DOHH2 (cell line): ENCODE results near the gene ROR1.

ENCODE experiments used
- H3F3A ChIP-seq: fragments of 200-600 bp; sonication (generic), shearing (Covaris generic); 2 replicates; pipeline ENCODE4 v1.6.0; 2016; ENCODE audit warnings: antibody characterized with exemption, mild to moderate bottlenecking; ENCODE audit not compliant: control insufficient read depth, insufficient read depth
- H3K27ac ChIP-seq: fragments of 200-600 bp; sonication (generic); 2 replicates; pipeline ENCODE4 v1.5.1; 2014; ENCODE audit warnings: low read depth, mild to moderate bottlenecking, low read length, moderate library complexity
- H3K27me3 ChIP-seq: fragments of 200-600 bp; sonication (generic); 2 replicates; pipeline ENCODE4 v1.6.1; 2014; ENCODE audit warnings: mild to moderate bottlenecking, low read length, mixed read lengths; ENCODE audit not compliant: control insufficient read depth
- H3K36me3 ChIP-seq: fragments of 200-600 bp; sonication (generic); 2 replicates; pipeline ENCODE4 v1.6.1; 2014; ENCODE audit warnings: mild to moderate bottlenecking, low read length, moderate library complexity, mixed read lengths; ENCODE audit not compliant: control insufficient read depth
- H3K4me1 ChIP-seq: fragments of 200-600 bp; sonication (generic); 2 replicates; pipeline ENCODE4 v1.6.1; 2014; ENCODE audit warnings: mild to moderate bottlenecking, low read length, mixed read lengths; ENCODE audit not compliant: control insufficient read depth
- H3K4me2 ChIP-seq: fragments of 200-600 bp; sonication (generic); 2 replicates; pipeline ENCODE4 v1.6.0; 2014; ENCODE audit warnings: mild to moderate bottlenecking, low read length, moderate library complexity
- H3K4me3 ChIP-seq: fragments of 200-600 bp; sonication (generic); 2 replicates; pipeline ENCODE4 v1.5.1; 2014; ENCODE audit warnings: mild to moderate bottlenecking, low read length, mixed read lengths
- H3K79me2 ChIP-seq: fragments of 200-600 bp; sonication (generic); 2 replicates; pipeline ENCODE4 v1.6.1; 2014; ENCODE audit warnings: mild to moderate bottlenecking, low read length, mixed read lengths; ENCODE audit not compliant: control insufficient read depth
- H3K9me2 ChIP-seq: fragments of 200-600 bp; sonication (generic); replicated peaks from 2 replicates; pipeline ENCODE4 v1.6.1; 2014; ENCODE audit warnings: mild to moderate bottlenecking, low read length, mixed read lengths; ENCODE audit not compliant: control insufficient read depth
- H3K9me3 ChIP-seq: fragments of 200-600 bp; sonication (generic); 2 replicates; pipeline ENCODE4 v1.6.1; 2014; ENCODE audit warnings: antibody characterized with exemption, low read length, mixed read lengths; ENCODE audit not compliant: control insufficient read depth, insufficient read depth
- H4K20me1 ChIP-seq: fragments of 200-600 bp; sonication (generic); 2 replicates; pipeline ENCODE4 v1.6.0; 2014; ENCODE audit warnings: low read depth, mild to moderate bottlenecking, antibody characterized with exemption, low read length, moderate library complexity; ENCODE audit not compliant: control insufficient read depth, insufficient read depth
- CTCF ChIP-seq: fragments of 200-600 bp; sonication (generic); IDR thresholded peaks from one replicate; pipeline ENCODE4 v1.5.1; 2014; ENCODE audit warnings: antibody characterized with exemption, mild to moderate bottlenecking, low read depth, low read length; ENCODE audit not compliant: poor library complexity, severe bottlenecking
- EZH2phosphoT487 ChIP-seq: fragments of 200-600 bp; sonication (generic); IDR thresholded peaks from 2 replicates; pipeline ENCODE4 v1.6.1; 2017; ENCODE audit warnings: borderline replicate concordance, mild to moderate bottlenecking, antibody characterized with exemption, low read length, moderate library complexity, mixed read lengths

ROR1 gene

DNA sequence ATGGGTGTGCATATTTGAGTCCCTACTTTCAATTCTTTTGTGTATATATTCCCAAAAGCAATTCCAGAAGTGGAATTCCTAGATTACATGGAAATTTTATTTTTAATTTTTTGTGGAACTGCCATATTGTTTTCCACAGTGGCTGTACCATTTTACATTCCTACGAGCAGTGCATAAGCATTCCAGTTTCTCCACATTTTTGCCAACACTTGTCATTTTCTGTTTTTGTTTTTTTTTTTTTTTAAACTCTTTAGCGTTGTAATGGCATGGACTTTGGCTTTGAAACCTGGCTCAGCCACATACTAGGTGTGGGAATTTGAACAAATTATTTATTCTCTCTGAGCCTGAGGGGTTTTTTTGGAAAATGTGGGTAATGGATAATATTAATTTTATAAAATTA, 215.1 kb downstream of the ROR1 start:
- Histone ChIP-seq H3K79me2 (no peaks in the 10 kb centered on the region), H3K36me3 (no peaks in the 10 kb centered on the region), H3K4me3 (no peak overlapping the region), H3K4me1 (no peaks in the 10 kb centered on the region), H3K9me3 (no peaks in the 10 kb centered on the region), H3F3A (no peaks in the 10 kb centered on the region), H3K4me2 (no peak overlapping the region), H3K27me3 (peaks cover 2% of the 10 kb centered on the region), H4K20me1 (no peaks in the 10 kb centered on the region), H3K27ac (no peak overlapping the region), H3K9me2 (no peaks in the 10 kb centered on the region)
- no peak for TF ChIP-seq EZH2phosphoT487
- TF ChIP-seq CTCF: no peak

- Histone ChIP-seq H3K4me1 (no peaks in the 10 kb centered on the region), H3K9me3 (no peaks in the 10 kb centered on the region), H3K4me2 (no peak overlapping the region), H3K9me2 (no peaks in the 10 kb centered on the region), H3K27me3 (peaks cover 7% of the 10 kb centered on the region), H3K4me3 (no peak overlapping the region), H4K20me1 (no peaks in the 10 kb centered on the region), H3K27ac (no peak overlapping the region), H3K36me3 (no peaks in the 10 kb centered on the region), H3K79me2 (no peaks in the 10 kb centered on the region), H3F3A (no peaks in the 10 kb centered on the region)
- TF ChIP-seq CTCF: no peak
- TF ChIP-seq EZH2phosphoT487: no peak
Observed at GRCh38 chr1:63991685-63992084, 217.9 kb downstream of the ROR1 start.

- H3K4me2 ChIP-seq: no peak overlapping the region
- TF ChIP-seq EZH2phosphoT487 (no peak), CTCF (no peak)
- no peak overlapping the region for H3K27ac ChIP-seq
- no peaks in the 10 kb centered on the region for H3K4me1 ChIP-seq
- no peaks in the 10 kb centered on the region for H3K79me2 ChIP-seq
- H3K4me3 ChIP-seq: no peak overlapping the region
- H3K27me3 ChIP-seq: peaks cover 7% of the 10 kb centered on the region
- no peaks in the 10 kb centered on the region for H4K20me1 ChIP-seq
- H3K9me3 ChIP-seq: no peaks in the 10 kb centered on the region
- no peaks in the 10 kb centered on the region for H3K36me3 ChIP-seq
- no peaks in the 10 kb centered on the region for H3K9me2 ChIP-seq
- H3F3A ChIP-seq: no peaks in the 10 kb centered on the region
Observed at GRCh38 chr1:64000021-64000420, 226.2 kb downstream of the ROR1 start.

GRCh38 chr1:64001038-64001437, 227.2 kb downstream of the ROR1 start:
- peaks cover 7% of the 10 kb centered on the region for H3K27me3 ChIP-seq
- no peak for TF ChIP-seq EZH2phosphoT487
- no peak for TF ChIP-seq CTCF
- H3K4me3 ChIP-seq: no peak overlapping the region
- H3K27ac ChIP-seq: no peak overlapping the region
- H3K4me2 ChIP-seq: no peak overlapping the region
- H3K9me2 ChIP-seq: no peaks in the 10 kb centered on the region
- no peaks in the 10 kb centered on the region for H3F3A ChIP-seq
- H3K9me3 ChIP-seq: no peaks in the 10 kb centered on the region
- no peaks in the 10 kb centered on the region for H3K79me2 ChIP-seq
- H3K4me1 ChIP-seq: no peaks in the 10 kb centered on the region
- H4K20me1 ChIP-seq: no peaks in the 10 kb centered on the region
- H3K36me3 ChIP-seq: no peaks in the 10 kb centered on the region
